Mammary microvascular endothelial cell (primary cell): ENCODE data around the gene ZNF19. TPM values are rescaled to one million over a fixed set of nuclear protein-coding genes. Genes with fewer than 3 reads are reported as not detected.

Experiments used
- total RNA-seq: library from RNA; depleted of rRNA; stranded (reverse); fragments of >200 nt; gene quantifications from 2 replicates; pipeline ENCODE4 v1.2.3, GENCODE V29; 2015

ZNF19 gene
- total RNA-seq, result 0.80 and 1.1 TPM in 2 replicates

DNA sequence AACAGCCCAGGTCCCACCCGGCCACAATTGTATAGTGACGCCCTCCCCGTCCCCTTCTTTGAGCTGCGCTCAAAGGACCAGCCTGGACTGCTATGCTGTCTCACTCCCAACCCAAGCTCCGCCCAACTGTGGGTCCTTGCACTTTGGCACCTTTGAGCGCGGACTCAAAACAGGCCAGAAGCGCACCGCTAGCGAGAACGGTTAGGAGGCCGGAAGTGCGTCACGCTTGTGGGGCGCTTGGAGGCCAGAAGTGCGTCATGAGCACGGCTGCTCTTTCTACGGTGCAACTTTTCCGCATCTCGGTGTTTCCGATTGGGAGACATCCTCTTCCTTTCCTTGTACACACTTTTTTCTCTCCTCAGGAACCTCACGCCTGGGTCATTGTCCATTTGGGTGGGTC is at the start of gene ZNF19:
TSS of gene ZNF19 (minus strand) at position 203 of the 400 bp plus-strand sequence. CDS start 7,210 bp downstream, outside the sequence.

GRCh38 chr16:71526111-71526631 is 37.0 kb upstream of the ZNF19 start, which contains the start of gene CHST4:
Gene CHST4 (plus strand): TSS chr16:71526426. CDS start chr16:71536678, 10,252 bp downstream.

DNA sequence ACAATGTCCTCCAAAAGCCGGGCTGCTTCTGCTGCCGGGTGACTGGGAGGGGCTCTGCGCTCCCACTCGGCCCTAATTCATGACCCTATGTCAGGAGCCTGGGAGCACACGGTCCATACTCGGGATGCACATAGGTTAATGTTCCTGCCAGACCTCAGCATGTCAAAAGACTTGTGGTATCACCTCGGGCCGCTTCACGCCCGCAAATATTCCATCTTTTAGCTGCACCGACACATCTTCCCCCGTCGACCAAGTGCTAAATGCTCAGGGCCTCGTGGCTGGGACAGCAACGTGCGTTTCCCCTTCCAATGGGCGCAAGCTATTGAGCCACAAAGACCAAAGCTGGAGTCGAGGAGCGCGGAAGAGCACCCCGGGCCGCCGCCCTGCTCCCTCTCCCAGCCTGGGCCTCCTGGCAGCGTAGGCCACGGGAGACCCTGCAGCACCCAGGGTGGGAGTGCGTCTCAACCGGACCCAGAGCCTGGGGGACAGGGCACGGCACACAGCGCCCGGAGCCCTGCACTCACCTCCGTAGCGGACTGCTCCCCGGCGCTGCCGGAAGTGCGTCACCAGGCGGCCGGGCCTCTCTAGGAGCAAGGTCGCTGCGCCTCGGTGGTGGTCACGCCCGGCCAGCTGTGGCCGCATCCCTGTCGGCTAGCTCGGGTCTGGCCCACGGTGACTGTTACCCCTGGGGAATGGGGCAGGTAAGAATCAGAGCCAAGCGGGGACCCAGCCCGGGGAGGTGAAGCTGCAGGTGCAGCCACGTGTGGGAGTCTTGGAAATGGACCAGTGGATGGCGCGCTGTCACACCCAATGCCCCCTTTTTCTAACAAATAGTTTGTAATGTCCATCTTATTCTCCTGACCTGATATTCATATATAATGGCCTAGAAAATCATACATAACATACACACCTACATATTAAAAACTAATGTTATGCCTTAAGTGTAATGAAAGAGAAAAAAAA is 27.2 kb downstream of the ZNF19 start, which contains the start of gene ZNF23:
TSS of gene ZNF23 (minus strand) at position 562 of the 963 bp plus-strand sequence. CDS start 5,451 bp downstream, outside the sequence.

DNA sequence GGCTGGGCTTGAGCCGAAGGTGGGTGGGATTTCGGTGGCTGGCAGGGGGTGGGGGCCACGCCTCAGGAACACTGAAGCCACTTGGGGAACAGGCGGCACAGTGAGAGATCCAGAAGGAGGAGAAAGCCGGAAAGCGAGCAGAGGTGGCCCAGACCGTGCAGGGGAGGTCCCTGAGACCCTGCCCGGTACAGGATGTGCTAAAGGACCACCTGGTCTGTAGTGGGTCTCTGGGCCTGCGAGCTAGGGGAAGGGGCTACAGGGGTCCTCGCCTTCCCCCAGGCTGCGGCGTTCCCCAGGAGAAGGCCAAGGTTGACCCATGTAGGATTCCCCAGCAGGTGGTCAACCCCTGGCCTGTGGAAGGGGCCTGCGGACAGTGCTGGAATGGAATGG is 47.1 kb downstream of the ZNF19 start, which contains the start of gene TLE7:
TSS of gene TLE7 (minus strand) at position 4 of the 390 bp plus-strand sequence. CDS start 8,730 bp downstream, outside the sequence.

Other genes starting within 250 kb of the ZNF19 start
- 15.8 and 18.7 TPM in 2 replicates for gene CMTR2, start 199.9 kb downstream of the ZNF19 start, total RNA-seq
- 0.20 TPM in 1 of 2 replicates, not detected in the other for gene CALB2, start 130.6 kb downstream of the ZNF19 start, total RNA-seq
- not detected in 2 replicates for gene TLE7, start 47.3 kb downstream of the ZNF19 start, total RNA-seq
- gene ZNF23, start 27.1 kb downstream of the ZNF19 start, total RNA-seq, result 2.7 and 3.5 TPM in 2 replicates
- not detected in 2 replicates for gene CHST4, start 37.1 kb upstream of the ZNF19 start, total RNA-seq
- not detected in 2 replicates for gene TAT, start 87.8 kb upstream of the ZNF19 start, total RNA-seq
- gene MARVELD3, start 136.9 kb upstream of the ZNF19 start, total RNA-seq, result not detected in 2 replicates
- 5.0 and 6.3 TPM in 2 replicates for gene PHLPP2, start 235.4 kb upstream of the ZNF19 start, total RNA-seq